Breast epithelium (tissue), 3 donors: ENCODE measurements around the gene SLC66A1.

Experiments used
- CTCF ChIP-seq, 3 donors: fragments of 450-650 bp; IDR thresholded peaks; one replicate each; pipeline ENCODE4 v1.5.1; 2016 to 2017; ENCODE audit warnings: antibody characterized with exemption in 3 of 3, mild to moderate bottlenecking in 3 of 3, moderate library complexity in 3 of 3
- POLR2AphosphoS5 ChIP-seq, 3 donors: sonication (generic); formaldehyde crosslinking; IDR thresholded peaks; one replicate each; pipeline ENCODE4 v1.6.1; 2017; ENCODE audit warnings: antibody characterized with exemption in 3 of 3

GRCh38 chr1:19268445-19268844, 43.7 kb upstream of the SLC66A1 start:
- TF ChIP-seq CTCF (IDR thresholded peaks at IDR 0.05) (no peak), POLR2AphosphoS5 (IDR thresholded peaks at IDR 0.05) (no peak)
